Activated effector memory CD4-positive, alpha-beta T cell treated with Interleukin-2 at 50 U/mL for 16 hours (primary cell): ENCODE results near the gene UQCR10.

ENCODE experiments used
- DNase-seq: peaks from one replicate; pipeline ENCODE4 v3.0.0-alpha.2; 2020

The UQCR10 gene

GRCh38 chr22:29765905-29766631 lies 1.1 kb upstream of the UQCR10 start:
- peak; percentile 2 for DNase-seq

- peak; percentile 88 for DNase-seq
These were observed 468 bp upstream of the UQCR10 start, which contains the start of gene ZMAT5 for GRCh38 chr22:29766632-29767170. TSS of gene ZMAT5 (minus strand) at chr22:29767007. CDS start at chr22:29748544, 18,463 bp downstream.

- DNase-seq, result no peak
These were observed 1.0 kb downstream of the UQCR10 start for GRCh38 chr22:29768052-29768693.

GRCh38 chr22:29769723-29770321 lies 2.7 kb downstream of the UQCR10 start:
- no peak for DNase-seq

GRCh38 chr22:29772170-29772641 lies 5.0 kb downstream of the UQCR10 start:
- no peak for DNase-seq

GRCh38 chr22:29773233-29773632 lies 6.1 kb downstream of the UQCR10 start:
- no peak for DNase-seq

- no peak for DNase-seq
These were observed 13.1 kb downstream of the UQCR10 start for GRCh38 chr22:29780220-29780619.

- DNase-seq, result no peak
These were observed 13.8 kb downstream of the UQCR10 start for GRCh38 chr22:29780748-29781676.

GRCh38 chr22:29782061-29782845 lies 15.1 kb downstream of the UQCR10 start:
- no peak for DNase-seq

- DNase-seq, result no peak
These were observed 17.5 kb downstream of the UQCR10 start for GRCh38 chr22:29784451-29785361.

GRCh38 chr22:29786031-29786430 lies 18.9 kb downstream of the UQCR10 start:
- no peak for DNase-seq

- no peak for DNase-seq
These were observed 20.3 kb downstream of the UQCR10 start for GRCh38 chr22:29787371-29787980.

GRCh38 chr22:29788339-29789279 lies 21.4 kb downstream of the UQCR10 start:
- no peak for DNase-seq

- no peak for DNase-seq
These were observed 22.9 kb downstream of the UQCR10 start for GRCh38 chr22:29790061-29790460.

GRCh38 chr22:29793396-29793795 lies 26.2 kb downstream of the UQCR10 start:
- DNase-seq, result no peak

GRCh38 chr22:29795663-29796062 lies 28.5 kb downstream of the UQCR10 start:
- no peak for DNase-seq

- no peak for DNase-seq
These were observed 30.2 kb downstream of the UQCR10 start for GRCh38 chr22:29797351-29797750.

GRCh38 chr22:29798318-29798717 lies 31.1 kb downstream of the UQCR10 start:
- DNase-seq, result no peak

GRCh38 chr22:29798801-29799200 lies 31.6 kb downstream of the UQCR10 start:
- no peak for DNase-seq
